ENCODE measurements around the gene DTD1. TPM values are rescaled to one million over a fixed set of nuclear protein-coding genes. Genes with fewer than 3 reads are reported as not detected.
"Not testable (repeated sequence)": the region's sequence is repeated elsewhere in the genome, so short reads cannot be mapped to it uniquely, and the experiment has no call there.

DTD1 gene
- total RNA-seq, 1 donor from 2014 or later, result 214 TPM

DNA sequence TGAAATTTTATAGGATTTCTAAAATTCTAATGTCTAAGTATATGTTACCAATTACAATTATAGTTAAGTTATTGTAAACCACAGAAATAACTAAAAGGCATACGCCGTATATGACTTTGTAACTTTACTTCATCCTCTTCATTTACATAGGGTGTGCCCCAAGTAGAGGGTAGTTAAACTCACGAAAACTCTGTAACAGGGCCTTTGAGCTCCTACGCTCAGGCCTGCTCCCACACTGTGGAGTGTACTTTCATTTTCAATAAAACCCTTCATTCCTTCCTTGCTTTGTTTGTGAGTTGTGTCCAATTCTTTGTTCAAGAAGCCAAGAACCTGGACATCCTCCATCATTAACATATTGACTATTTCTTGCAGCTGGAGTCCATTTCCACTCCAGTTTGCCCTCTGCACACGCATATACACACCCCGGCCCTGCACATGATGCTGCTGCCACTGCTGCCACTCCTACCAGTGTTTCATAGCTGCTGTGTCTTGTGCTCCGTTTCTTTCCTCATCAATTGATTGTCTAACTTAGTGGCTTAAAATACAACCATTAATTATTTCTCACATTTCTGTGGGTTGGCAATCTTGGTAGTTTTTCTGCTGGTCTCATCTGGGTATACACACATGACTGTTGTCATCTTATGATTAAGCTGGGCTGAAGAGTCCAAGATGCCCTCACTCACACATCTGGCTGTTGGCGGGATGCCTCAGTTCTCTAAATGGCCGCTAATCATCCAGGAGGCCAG, 192.7 kb downstream of the DTD1 start:
- H3K36me3 ChIP-seq (ENCODE audit: control insufficient read depth, insufficient read depth, low read length), result no peaks in the 10 kb centered on the region
- H3K27me3 ChIP-seq (ENCODE audit: control insufficient read depth, insufficient read depth, low read length), result no peaks in the 10 kb centered on the region
- DNase-seq (ENCODE audit: low read depth), result no peak
- TF ChIP-seq, protein P1, sequence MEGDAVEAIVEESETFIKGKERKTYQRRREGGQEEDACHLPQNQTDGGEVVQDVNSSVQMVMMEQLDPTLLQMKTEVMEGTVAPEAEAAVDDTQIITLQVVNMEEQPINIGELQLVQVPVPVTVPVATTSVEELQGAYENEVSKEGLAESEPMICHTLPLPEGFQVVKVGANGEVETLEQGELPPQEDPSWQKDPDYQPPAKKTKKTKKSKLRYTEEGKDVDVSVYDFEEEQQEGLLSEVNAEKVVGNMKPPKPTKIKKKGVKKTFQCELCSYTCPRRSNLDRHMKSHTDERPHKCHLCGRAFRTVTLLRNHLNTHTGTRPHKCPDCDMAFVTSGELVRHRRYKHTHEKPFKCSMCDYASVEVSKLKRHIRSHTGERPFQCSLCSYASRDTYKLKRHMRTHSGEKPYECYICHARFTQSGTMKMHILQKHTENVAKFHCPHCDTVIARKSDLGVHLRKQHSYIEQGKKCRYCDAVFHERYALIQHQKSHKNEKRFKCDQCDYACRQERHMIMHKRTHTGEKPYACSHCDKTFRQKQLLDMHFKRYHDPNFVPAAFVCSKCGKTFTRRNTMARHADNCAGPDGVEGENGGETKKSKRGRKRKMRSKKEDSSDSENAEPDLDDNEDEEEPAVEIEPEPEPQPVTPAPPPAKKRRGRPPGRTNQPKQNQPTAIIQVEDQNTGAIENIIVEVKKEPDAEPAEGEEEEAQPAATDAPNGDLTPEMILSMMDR (IDR thresholded peaks at IDR 0.05; ENCODE audit: insufficient read depth, low read length, poor library complexity, severe bottlenecking), result no peak
- H3K4me3 ChIP-seq (ENCODE audit: low read depth, low read length), result no peak overlapping the region

DNA sequence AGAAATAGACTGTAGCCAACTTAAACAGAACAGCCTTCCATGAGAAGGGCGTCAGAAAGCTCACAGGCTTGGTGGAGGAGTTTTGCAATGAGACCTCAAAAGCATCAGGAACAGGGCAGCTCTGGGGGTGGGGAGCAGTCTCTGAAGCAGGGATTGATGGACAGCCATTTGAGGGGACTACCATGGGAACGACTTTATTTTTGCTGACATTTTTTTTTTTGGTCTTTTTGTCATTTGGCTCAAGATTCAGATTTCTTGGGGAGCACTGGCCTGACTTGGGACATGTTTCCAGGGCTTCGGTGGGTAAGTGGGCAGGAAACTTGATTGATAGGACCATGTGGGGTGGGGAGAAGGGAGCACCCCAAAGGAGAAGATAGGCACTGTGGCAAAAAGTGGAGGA, 193.7 kb downstream of the DTD1 start:
- Histone ChIP-seq H3K4me3 (ENCODE audit: low read depth, low read length) (no peak overlapping the region), H3K36me3 (ENCODE audit: control insufficient read depth, insufficient read depth, low read length) (no peaks in the 10 kb centered on the region), H3K27me3 (ENCODE audit: control insufficient read depth, insufficient read depth, low read length) (no peaks in the 10 kb centered on the region)
- TF ChIP-seq, protein P1 (IDR thresholded peaks at IDR 0.05; ENCODE audit: insufficient read depth, low read length, poor library complexity, severe bottlenecking), result no peak
- DNase-seq (ENCODE audit: low read depth), result no peak

DNA sequence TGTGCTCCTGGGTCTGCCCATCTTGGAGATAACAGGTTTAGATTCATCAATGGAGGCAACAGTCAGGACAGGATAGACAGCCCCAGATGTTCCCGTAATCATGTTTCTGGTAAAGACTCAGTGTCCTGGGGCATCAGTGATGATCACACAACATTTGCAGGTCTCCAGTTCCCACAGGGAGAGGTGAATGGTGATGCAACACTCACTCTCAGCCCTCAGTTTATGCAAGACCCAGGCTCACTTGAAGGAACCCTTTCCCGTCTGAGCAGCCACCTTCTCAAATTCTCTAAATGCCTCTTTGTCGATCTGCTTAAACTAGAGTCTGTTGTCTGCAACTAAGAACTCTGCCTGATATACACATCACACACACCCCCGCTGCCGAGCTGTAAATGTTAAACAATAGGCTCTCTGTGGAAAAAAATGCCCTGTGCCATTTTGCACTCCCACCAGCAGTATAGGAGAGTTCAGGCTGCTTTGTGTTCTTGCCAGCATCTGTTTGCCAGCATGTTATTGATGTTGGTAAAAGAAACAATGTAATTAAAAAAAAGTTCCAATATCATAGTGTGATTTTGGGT, 195.6 kb downstream of the DTD1 start:
- TF ChIP-seq, protein P1 (IDR thresholded peaks at IDR 0.05; ENCODE audit: insufficient read depth, low read length, poor library complexity, severe bottlenecking), result no peak
- Histone ChIP-seq H3K4me3 (ENCODE audit: low read depth, low read length) (no peak overlapping the region), H3K36me3 (ENCODE audit: control insufficient read depth, insufficient read depth, low read length) (no peaks in the 10 kb centered on the region), H3K27me3 (ENCODE audit: control insufficient read depth, insufficient read depth, low read length) (no peaks in the 10 kb centered on the region)
- no peak for DNase-seq (ENCODE audit: low read depth)

DNA sequence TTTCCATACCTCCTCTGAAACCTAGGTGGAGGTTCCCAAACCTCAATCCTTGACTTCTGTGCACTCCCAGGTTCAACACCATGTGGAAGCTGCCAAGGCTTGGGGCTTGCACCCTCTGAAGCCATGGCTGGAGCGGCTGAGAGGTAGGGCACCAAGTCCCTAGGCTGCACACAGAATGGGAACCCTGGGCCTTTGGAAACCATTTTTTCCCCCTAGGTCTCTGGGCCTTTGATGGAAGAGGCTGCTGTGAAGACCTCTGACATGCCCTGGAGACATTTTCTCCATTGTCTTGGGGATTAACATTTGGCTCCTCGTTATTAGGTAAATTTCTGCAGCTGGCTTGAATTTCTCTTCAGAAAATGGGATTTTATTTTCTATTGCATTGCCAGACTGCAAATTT, 199.2 kb downstream of the DTD1 start:
- not testable (repeated sequence) for H3K4me3 ChIP-seq (ENCODE audit: low read depth, low read length); H3K27me3 ChIP-seq (ENCODE audit: control insufficient read depth, insufficient read depth, low read length); H3K36me3 ChIP-seq (ENCODE audit: control insufficient read depth, insufficient read depth, low read length); DNase-seq (ENCODE audit: low read depth)

DNA sequence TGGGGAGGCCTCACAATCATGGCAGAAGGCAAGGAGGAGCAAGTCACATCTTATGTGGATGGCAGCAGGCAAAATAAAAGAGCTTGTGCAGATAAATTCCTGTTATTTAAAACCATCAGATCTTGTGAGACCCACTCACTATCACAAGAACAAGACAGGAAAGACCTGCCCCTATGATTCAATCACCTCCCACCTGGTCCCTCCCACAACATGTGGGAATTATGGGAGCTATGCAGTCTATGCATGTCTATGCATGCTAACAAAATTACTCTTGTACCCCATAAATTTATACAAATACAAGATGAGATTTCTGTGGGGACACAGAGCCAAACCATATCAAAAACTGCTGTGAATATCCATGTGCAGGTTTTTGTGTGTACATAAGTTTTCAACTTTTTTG, 200.2 kb downstream of the DTD1 start:
- TF ChIP-seq, protein P1 (IDR thresholded peaks at IDR 0.05; ENCODE audit: insufficient read depth, low read length, poor library complexity, severe bottlenecking), result no peak
- H3K27me3 ChIP-seq (ENCODE audit: control insufficient read depth, insufficient read depth, low read length), result no peaks in the 10 kb centered on the region
- H3K36me3 ChIP-seq (ENCODE audit: control insufficient read depth, insufficient read depth, low read length), result no peaks in the 10 kb centered on the region
- H3K4me3 ChIP-seq (ENCODE audit: low read depth, low read length), result no peak overlapping the region
- no peak for DNase-seq (ENCODE audit: low read depth)

DNA sequence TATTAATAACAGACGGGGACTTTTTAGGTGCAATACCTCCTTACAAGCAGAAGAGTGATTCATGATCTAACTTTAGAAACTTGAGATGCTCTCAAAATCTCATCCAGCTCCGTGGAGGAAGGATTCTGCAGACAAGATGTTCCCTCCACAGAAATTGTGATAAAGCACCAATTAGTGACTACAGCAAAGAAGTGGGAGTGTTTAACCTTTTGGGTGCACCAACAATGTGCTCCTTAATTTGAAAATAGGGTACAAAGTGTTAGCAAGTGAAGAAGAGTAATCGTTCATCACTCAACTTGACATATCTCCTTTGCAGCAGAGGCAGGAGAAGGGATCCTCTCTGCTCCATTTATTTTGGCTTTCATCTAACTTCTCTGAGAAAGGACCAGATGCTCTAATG, 202.9 kb downstream of the DTD1 start:
- H3K27me3 ChIP-seq (ENCODE audit: control insufficient read depth, insufficient read depth, low read length), result no peaks in the 10 kb centered on the region
- no peak for DNase-seq (ENCODE audit: low read depth)
- TF ChIP-seq, protein P1 (IDR thresholded peaks at IDR 0.05; ENCODE audit: insufficient read depth, low read length, poor library complexity, severe bottlenecking), result no peak
- H3K36me3 ChIP-seq (ENCODE audit: control insufficient read depth, insufficient read depth, low read length), result no peaks in the 10 kb centered on the region
- H3K4me3 ChIP-seq (ENCODE audit: low read depth, low read length), result no peak overlapping the region

Measured in kidney epithelial cell (primary cell).